ENCODE data around the gene NUDCD2.

- TF ChIP-seq, protein P1, sequence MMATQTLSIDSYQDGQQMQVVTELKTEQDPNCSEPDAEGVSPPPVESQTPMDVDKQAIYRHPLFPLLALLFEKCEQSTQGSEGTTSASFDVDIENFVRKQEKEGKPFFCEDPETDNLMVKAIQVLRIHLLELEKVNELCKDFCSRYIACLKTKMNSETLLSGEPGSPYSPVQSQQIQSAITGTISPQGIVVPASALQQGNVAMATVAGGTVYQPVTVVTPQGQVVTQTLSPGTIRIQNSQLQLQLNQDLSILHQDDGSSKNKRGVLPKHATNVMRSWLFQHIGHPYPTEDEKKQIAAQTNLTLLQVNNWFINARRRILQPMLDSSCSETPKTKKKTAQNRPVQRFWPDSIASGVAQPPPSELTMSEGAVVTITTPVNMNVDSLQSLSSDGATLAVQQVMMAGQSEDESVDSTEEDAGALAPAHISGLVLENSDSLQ (IDR thresholded peaks at IDR 0.05): no peak
- no peak for TF ChIP-seq ELF4 (IDR thresholded peaks at IDR 0.05)
- no peak for TF ChIP-seq HDGF (IDR thresholded peaks at IDR 0.05; ENCODE audit: borderline replicate concordance)
- TF ChIP-seq SP1 (IDR thresholded peaks at IDR 0.05): no peak
- TF ChIP-seq FOXM1 (IDR thresholded peaks at IDR 0.05; ENCODE audit: borderline replicate concordance): no peak
- TF ChIP-seq FOXA1 (IDR thresholded peaks at IDR 0.05): no peak
- no peak for TF ChIP-seq FOXK2 (IDR thresholded peaks at IDR 0.05)
- no peak for TF ChIP-seq ZNF384 (IDR thresholded peaks at IDR 0.05)
- no peak for TF ChIP-seq TARDBP (IDR thresholded peaks at IDR 0.05)
- no peak for TF ChIP-seq CTBP1 (IDR thresholded peaks at IDR 0.05; ENCODE audit: borderline replicate concordance)
- TF ChIP-seq SUZ12 (IDR thresholded peaks at IDR 0.05): no peak
- no peak for TF ChIP-seq LEF1 (IDR thresholded peaks at IDR 0.05; ENCODE audit: borderline replicate concordance)
- no peak for TF ChIP-seq ARNT (IDR thresholded peaks at IDR 0.05)
- no peak for TF ChIP-seq BHLHE40 (IDR thresholded peaks at IDR 0.05; ENCODE audit: borderline replicate concordance)
Measured at GRCh38 chr5:163509291-163509951, 49.5 kb upstream of the NUDCD2 start.
